Esophagus squamous epithelium (tissue), 4 donors: ENCODE results near the gene TMEM267.

ENCODE experiments used
- CTCF ChIP-seq, 6 experiments: fragments of 450-650 bp in 4 of 6; fragments of 200-600 bp in 2 of 6; sonication (generic) in 2 of 6; IDR thresholded peaks; one replicate each; pipeline ENCODE4 v1.5.1; 2016 to 2019; ENCODE audit warnings: antibody characterized with exemption in 6 of 6, mild to moderate bottlenecking in 4 of 6, moderate library complexity in 4 of 6
- POLR2A ChIP-seq, 4 donors: fragments of 450-650 bp; IDR thresholded peaks; one replicate each; pipeline ENCODE4 v1.6.1; 2017; ENCODE audit warnings: antibody characterized with exemption in 4 of 4, mild to moderate bottlenecking in 4 of 4, moderate library complexity in 3 of 4

GRCh38 chr5:43412644-43413043, 71.0 kb downstream of the TMEM267 start:
- TF ChIP-seq POLR2A (IDR thresholded peaks at IDR 0.05) (no peak), CTCF (IDR thresholded peaks at IDR 0.05) (no peak)
